ENCODE data around the gene MRAP2. TPM values are rescaled to one million over a fixed set of nuclear protein-coding genes. Genes with fewer than 3 reads are reported as not detected.
"Not testable (repeated sequence)": the region's sequence is repeated elsewhere in the genome, so short reads cannot be mapped to it uniquely, and the experiment has no call there.

Gene MRAP2
- polyA plus RNA-seq, 10 donors, result 13.7 to 30.6 (median 23.2) TPM

GRCh38 chr6:84072442-84072997, 38.9 kb downstream of the MRAP2 start:
- DNase-seq, result peak in 1 of 3 donors; percentile 29

- DNase-seq, result peak; percentile 16 to 32 (median 16)
These were observed 41.6 kb downstream of the MRAP2 start for GRCh38 chr6:84074988-84075781.

- DNase-seq, result no peak
These were observed 44.1 kb downstream of the MRAP2 start for GRCh38 chr6:84077645-84078044.

- peak; percentile 29 to 64 (median 33) for DNase-seq
These were observed 44.8 kb downstream of the MRAP2 start for GRCh38 chr6:84078335-84078734.

GRCh38 chr6:84081222-84081621, 47.6 kb downstream of the MRAP2 start:
- no peak for DNase-seq

- DNase-seq, result no peak
These were observed 49.2 kb downstream of the MRAP2 start for GRCh38 chr6:84082689-84083265.

GRCh38 chr6:84084705-84085104, 51.1 kb downstream of the MRAP2 start:
- DNase-seq, result not testable (repeated sequence)

GRCh38 chr6:84086056-84086455, 52.5 kb downstream of the MRAP2 start:
- no peak for DNase-seq

GRCh38 chr6:84086545-84087429, 53.2 kb downstream of the MRAP2 start:
- no peak for DNase-seq

GRCh38 chr6:84089081-84089480, 55.5 kb downstream of the MRAP2 start:
- DNase-seq, result no peak

GRCh38 chr6:84089552-84089951, 56.0 kb downstream of the MRAP2 start:
- no peak for DNase-seq

GRCh38 chr6:84093441-84094435, 60.2 kb downstream of the MRAP2 start:
- no peak for DNase-seq

GRCh38 chr6:84095156-84095555, 61.6 kb downstream of the MRAP2 start:
- no peak for DNase-seq

- no peak for DNase-seq
These were observed 69.5 kb downstream of the MRAP2 start for GRCh38 chr6:84103029-84103428.

GRCh38 chr6:84105215-84105924, 71.8 kb downstream of the MRAP2 start:
- not testable (repeated sequence) for DNase-seq

GRCh38 chr6:84107495-84107894, 73.9 kb downstream of the MRAP2 start:
- no peak for DNase-seq

- not testable (repeated sequence) for DNase-seq
These were observed 77.8 kb downstream of the MRAP2 start for GRCh38 chr6:84111351-84111750.

- not testable (repeated sequence) for DNase-seq
These were observed 81.5 kb downstream of the MRAP2 start for GRCh38 chr6:84114933-84115594.

GRCh38 chr6:84118191-84118590, 84.6 kb downstream of the MRAP2 start:
- no peak for DNase-seq

Measured in muscle of back (tissue), 11 donors.